Hepatic stellate cell (primary cell): Measurements from ENCODE around the gene HIGD1B.
"Not testable (repeated sequence)": the region's sequence is repeated elsewhere in the genome, so short reads cannot be mapped to it uniquely, and the experiment has no call there.

Source experiments
- DNase-seq: peaks from one replicate; pipeline ENCODE4 v3.0.0; 2011; ENCODE audit warnings: low spot score

Gene HIGD1B

GRCh38 chr17:44847586-44847985 is at the start of gene HIGD1B:
Gene HIGD1B (plus strand): TSS chr17:44847883. CDS start chr17:44848153, 270 bp downstream.
- no peak for DNase-seq

- DNase-seq, result no peak
Measured at GRCh38 chr17:44798356-44798755, 49.3 kb upstream of the HIGD1B start.

GRCh38 chr17:44801880-44802279 is 45.8 kb upstream of the HIGD1B start:
- no peak for DNase-seq

- peak; percentile 60 for DNase-seq
Measured at GRCh38 chr17:44804302-44805089, 43.2 kb upstream of the HIGD1B start.

GRCh38 chr17:44807093-44807816 is 40.4 kb upstream of the HIGD1B start:
- no peak for DNase-seq

- DNase-seq, result no peak
Measured at GRCh38 chr17:44807817-44808155, 39.9 kb upstream of the HIGD1B start.

- DNase-seq, result no peak
Measured at GRCh38 chr17:44808156-44808555, 39.5 kb upstream of the HIGD1B start.

- not testable (repeated sequence) for DNase-seq
Measured at GRCh38 chr17:44808656-44809388, 38.9 kb upstream of the HIGD1B start.

- no peak for DNase-seq
Measured at GRCh38 chr17:44812263-44812662, 35.4 kb upstream of the HIGD1B start.

GRCh38 chr17:44818508-44818907 is 29.2 kb upstream of the HIGD1B start:
- DNase-seq, result not testable (repeated sequence)

- DNase-seq, result peak; percentile 73
Measured at GRCh38 chr17:44820631-44821212, 27.0 kb upstream of the HIGD1B start.

GRCh38 chr17:44825236-44825635 is 22.4 kb upstream of the HIGD1B start:
- DNase-seq, result not testable (repeated sequence)

- no peak for DNase-seq
Measured at GRCh38 chr17:44826123-44826790, 21.4 kb upstream of the HIGD1B start.

GRCh38 chr17:44827863-44828262 is 19.8 kb upstream of the HIGD1B start:
- no peak for DNase-seq

GRCh38 chr17:44828919-44829522 is 18.7 kb upstream of the HIGD1B start:
- DNase-seq, result no peak

- DNase-seq, result peak; percentile 54
Measured at GRCh38 chr17:44829523-44830358, 17.9 kb upstream of the HIGD1B start, which contains the start of gene GJC1. Gene GJC1 (minus strand): TSS chr17:44830287. CDS start chr17:44805817, 24,470 bp downstream.

- no peak for DNase-seq
Measured at GRCh38 chr17:44830359-44831288, 17.1 kb upstream of the HIGD1B start.

GRCh38 chr17:44831371-44831770 is 16.3 kb upstream of the HIGD1B start:
- no peak for DNase-seq

GRCh38 chr17:44832805-44833204 is 14.9 kb upstream of the HIGD1B start:
- no peak for DNase-seq
